ENCODE data around the gene ZNF672.
A peak's percentile ranks its signal among the peaks of the same experiment; 100 is the strongest.

The ZNF672 gene

DNA sequence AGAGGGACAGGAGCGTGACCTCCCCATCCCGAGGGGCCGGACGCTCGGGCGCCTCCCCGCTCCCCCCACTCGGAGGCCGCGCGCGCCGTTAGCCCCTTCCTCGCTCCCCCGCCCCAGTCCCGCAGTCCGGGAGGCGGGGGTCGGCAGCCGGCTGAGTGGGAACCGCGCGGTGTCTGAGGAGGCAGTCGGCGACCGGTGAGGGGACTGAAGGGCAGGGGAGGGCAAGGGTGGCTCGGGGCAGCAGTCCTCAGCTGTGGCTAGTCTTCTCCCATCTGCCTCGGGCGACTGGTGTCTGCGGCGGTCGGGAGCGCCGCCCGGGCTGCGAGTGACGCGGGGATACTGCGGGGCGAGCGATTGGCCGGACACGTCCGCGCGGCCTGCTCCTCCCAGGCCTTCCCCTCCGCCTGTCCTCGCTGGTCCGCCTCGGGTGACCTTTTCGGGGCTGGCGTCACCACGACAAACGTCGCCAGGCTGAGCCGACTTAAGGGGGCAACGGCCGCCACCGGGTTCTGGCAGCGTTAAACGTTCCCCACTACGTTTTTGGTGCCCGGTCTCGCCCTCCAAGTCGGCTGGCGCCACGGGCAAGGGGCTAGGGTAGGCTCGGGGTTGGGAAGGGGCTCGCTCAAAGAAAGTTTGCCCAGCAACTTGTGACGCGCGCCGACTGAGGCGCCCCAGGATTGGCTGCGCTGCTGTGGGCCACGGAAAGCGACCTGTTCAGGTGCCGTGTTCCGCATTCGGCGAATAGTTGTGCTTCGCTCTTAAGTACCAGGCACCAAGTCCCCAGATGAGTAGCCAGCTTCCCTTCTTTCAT is 538 bp downstream of the ZNF672 start:
- DNase-seq = peak; percentile 91

DNA sequence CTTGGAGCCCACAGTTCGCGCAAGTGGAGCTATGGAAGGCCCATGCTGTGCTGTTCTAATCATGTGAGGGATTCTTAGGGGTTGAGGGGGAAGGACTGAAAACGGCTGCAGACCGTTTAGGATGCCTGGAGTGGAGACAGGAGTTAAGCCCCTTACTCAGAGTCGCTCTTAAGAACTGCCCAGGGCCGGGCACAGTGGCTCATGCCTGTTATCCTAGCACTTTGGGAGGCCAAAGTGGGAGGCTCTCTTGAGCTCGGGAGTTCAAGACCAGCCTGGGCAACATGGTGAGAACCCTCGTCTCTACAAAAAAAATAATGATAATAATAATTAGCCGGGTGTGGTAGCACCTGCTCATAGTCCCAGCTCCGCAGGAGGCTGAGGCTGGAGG is 1.1 kb downstream of the ZNF672 start:
- no peak for DNase-seq

DNA sequence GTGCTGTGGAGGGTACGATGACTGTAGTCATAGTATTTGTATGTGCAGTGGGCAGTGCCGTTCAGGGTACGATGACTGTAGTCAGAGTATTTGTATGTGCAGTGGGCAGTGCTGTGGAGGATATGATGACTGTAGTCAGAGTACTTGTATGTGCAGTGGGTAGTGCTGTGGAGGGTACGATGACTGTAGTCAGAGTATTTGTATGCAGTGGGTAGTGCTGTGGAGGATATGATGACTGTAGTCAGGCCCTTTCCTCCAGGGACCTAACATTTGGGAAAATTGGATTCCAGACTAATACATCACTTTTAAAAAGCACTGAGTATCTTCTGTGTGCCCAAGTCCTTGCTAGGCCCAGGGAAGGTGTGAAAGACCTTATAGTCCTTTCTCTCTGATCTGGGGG is 2.9 kb downstream of the ZNF672 start:
- DNase-seq = no peak

GRCh38 chr1:248841702-248842395 is 3.8 kb downstream of the ZNF672 start:
- DNase-seq = no peak

GRCh38 chr1:248842781-248843331 is 4.8 kb downstream of the ZNF672 start:
- no peak for DNase-seq

GRCh38 chr1:248843687-248844086 is 5.7 kb downstream of the ZNF672 start:
- no peak for DNase-seq

- no peak for DNase-seq
Measured at GRCh38 chr1:248844526-248844925, 6.5 kb downstream of the ZNF672 start.

GRCh38 chr1:248847181-248847955 is 9.3 kb downstream of the ZNF672 start:
- DNase-seq = no peak

DNA sequence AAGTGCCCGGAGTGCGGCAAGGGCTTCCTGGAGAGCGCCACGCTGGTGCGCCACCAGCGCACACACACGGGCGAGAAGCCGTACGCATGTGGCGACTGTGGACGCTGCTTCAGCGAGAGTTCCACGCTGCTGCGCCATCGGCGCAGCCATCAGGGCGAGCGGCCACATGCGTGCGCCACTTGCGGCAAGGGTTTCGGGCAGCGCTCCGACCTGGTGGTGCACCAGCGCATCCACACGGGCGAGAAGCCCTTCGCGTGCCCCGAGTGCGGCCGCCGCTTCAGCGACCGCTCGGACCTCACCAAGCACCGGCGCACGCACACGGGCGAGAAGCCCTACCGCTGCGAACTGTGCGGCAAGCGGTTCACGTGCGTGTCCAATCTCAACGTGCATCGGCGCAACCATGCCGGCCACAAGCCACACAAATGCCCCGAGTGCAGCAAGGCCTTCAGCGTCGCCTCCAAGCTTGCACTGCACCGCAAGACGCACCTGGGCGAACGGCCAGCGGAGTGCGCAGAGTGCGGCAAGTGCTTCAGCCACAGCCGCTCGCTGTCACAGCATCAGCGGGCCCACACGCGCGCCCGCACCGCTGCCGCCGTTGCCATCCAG is 10.0 kb downstream of the ZNF672 start:
- DNase-seq = no peak

GRCh38 chr1:248848602-248849001 is 10.6 kb downstream of the ZNF672 start:
- DNase-seq = no peak

- DNase-seq = no peak
Measured at GRCh38 chr1:248849152-248849551, 11.1 kb downstream of the ZNF672 start.

DNA sequence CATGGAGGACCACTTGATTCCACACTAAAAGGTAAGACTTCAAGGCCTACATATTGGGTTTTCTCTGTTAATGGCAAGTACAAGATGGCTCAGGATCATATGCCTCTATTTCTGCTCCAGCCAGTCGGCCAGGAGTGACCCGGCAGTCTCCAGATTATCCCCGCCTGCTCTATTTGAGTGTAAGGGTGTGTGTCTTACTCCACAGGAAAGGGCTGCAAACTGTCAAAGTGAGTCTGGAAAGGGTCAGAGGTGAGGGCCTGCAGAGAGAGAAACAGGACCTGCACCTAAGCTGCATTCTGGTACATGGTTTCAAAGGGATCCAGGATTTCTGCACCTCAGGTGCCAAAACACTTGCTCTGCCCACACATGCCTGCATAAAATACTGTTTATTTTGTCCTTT is 11.6 kb downstream of the ZNF672 start:
- no peak for DNase-seq

- DNase-seq = no peak
Measured at GRCh38 chr1:248850124-248850523, 12.1 kb downstream of the ZNF672 start.

DNA sequence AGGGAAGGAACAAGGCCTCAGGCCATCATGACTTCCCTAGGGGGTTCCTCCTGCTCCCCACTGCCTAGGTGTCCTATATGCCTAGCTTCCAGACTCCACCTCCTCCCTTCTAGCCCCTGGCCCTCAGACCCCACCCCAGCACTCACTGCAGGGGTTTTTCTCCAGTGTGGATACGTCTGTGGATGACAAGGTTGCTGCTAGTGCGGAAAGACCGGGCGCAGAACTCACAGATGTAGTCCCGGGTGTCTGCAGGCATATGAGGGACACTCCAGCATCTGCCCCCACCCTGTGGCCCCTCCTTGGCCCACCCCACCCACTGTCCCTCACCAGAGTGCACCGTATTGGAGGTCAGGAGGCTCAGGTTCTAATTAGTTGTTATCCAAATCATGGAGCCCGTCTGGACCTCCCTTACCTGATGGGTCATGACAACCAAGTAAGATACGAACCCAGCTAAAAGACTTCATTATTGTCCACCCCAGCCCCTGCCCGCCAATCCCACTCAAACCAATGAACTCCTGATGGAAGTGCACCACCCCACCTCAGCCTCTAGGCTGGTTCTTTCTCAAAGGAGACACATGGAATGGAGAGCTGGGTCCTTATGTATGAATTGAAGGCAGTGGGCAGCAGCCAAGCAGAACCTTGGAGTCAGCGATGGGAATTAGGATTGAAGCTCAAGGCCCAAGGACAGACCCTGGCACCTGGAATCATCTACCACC is 12.7 kb downstream of the ZNF672 start:
- DNase-seq = no peak

- DNase-seq = no peak
Measured at GRCh38 chr1:248851390-248851789, 13.4 kb downstream of the ZNF672 start.

DNA sequence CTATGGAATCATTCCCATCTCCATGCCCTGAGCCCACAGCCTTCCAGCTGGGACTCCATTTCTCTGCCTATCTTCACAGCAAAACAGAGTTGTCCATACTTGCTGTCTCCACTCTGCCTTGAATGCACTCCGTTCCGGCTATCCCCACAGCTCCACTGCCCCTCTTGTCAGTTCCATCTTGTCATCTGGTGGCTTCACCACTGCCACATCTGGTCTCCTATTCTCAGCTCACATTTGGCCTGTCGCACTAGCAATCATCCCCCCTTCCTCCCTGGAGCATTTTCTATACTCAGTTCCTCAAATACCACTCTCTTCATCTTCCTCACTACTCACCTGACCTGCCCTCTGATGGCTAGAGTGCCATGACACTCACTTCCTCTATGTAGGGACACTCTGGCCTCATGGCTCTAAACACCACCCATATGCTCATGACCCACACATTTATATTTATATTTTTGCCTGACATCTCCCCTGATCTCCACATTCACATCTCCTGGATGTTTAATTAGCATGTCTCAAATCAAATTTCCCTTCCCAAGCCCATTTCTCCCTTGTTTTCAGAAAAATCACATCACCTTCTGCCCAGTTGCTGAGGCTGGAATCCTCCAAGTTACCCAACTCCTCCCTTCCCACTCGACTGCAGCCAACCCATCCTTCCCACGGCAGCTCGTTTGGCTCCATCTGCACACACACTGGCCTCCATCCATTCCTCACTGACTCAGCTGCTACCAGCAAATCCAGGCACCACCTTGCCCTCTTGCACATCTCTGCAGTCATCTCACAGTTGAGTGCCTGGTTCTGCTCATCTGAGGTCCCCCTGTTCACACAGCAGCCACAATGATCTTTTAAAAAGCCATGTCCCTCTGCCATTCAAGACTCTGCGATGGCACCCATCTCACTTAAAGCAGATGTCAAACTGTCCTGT is 14.7 kb downstream of the ZNF672 start:
- DNase-seq = no peak

GRCh38 chr1:248853663-248854375 is 15.8 kb downstream of the ZNF672 start:
- no peak for DNase-seq

DNA sequence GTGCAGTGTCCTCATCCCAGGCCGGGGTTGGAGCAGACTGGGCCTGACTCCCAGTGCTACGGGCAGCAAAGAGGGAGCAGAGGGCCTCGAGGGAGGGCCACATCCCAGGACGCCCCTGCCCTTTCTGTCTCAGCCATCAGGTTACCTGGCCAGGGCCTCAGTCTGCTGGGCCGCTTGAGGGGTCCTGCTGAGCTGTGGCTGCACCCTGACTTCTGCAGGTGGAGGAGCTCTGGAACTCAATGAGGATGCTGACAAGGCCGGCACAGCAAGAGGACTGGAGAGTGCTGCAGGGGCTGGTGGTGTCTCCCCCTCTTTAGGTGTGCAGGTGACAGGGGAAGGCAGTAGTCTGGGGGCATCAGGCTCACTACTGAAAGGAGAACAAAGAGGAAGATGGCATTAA is 17.6 kb downstream of the ZNF672 start:
- DNase-seq = no peak

DNA sequence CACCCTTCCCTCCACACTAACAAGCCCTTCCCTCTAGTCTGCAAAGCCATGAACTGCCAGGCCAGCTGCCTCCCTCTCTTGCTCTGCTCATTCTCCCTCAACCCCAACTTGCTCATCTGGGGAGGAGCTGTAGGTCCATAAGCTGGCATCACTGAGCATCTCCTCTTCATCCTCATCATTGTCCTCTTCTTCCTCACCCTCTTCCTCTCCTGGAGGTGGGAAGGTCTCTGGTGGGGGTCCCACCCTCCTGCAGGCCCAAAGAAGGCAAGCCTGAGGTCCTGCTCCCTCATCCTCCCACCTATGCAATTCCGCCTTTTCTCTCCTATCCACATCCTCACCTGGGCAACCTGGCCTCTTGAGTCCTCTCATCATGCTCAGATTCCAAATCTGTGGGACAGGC is 18.2 kb downstream of the ZNF672 start:
- DNase-seq = no peak

DNA sequence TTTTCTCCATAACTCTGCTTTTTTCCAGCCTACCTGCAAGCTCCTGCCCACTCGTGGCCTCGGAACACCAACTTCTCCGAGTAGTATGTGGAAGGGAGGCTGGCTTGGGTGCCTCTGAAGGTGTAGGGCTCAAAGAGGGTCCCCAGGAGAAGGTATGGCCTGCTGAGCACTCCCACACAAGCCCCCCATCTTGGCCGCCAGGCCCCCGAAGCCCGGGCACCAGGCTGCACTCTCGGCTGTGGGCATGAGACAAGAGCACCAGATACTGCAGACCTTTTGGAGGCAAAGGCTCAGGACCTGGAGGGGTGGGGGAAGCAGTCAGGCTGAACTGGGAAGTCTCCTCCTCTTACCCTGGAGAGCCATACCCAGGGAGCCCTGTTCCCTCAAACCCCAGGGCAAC is 19.2 kb downstream of the ZNF672 start:
- DNase-seq = no peak

- no peak for DNase-seq
Measured at GRCh38 chr1:248857749-248858095, 19.7 kb downstream of the ZNF672 start.
